GM21526 (cell line): Measurements from ENCODE around the gene KDM4C.
"Not testable (repeated sequence)": the region's sequence is repeated elsewhere in the genome, so short reads cannot be mapped to it uniquely, and the experiment has no call there.

Experiments used
- ATAC-seq: cut with Tn5 transposase; IDR thresholded peaks from one replicate; pipeline ENCODE4 v1.9.1; 2021; ENCODE audit warnings: moderate library complexity; ENCODE audit not compliant: unreplicated experiment, low FRiP score

The KDM4C gene

GRCh38 chr9:7008411-7008810 lies 250.6 kb downstream of the KDM4C start:
- no peak for ATAC-seq

DNA sequence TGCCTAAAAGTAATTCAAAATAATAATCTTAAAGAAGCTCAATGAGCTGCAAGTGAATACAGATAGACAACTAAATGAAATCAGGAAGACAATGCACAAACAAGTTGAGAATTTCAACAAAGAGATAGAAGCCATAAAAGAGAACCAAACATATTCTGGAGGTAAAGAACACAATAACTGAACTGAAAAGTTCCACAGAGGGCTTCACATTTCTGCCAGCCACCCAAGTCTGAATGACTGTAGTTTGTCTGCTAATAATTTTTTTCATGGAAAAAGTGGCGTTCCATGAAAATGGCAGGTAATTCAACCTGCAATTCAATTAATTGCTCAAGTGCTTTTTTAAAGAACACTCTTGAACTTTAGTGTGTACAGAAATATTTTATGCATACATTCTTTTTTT lies 251.3 kb downstream of the KDM4C start:
- ATAC-seq: no peak

DNA sequence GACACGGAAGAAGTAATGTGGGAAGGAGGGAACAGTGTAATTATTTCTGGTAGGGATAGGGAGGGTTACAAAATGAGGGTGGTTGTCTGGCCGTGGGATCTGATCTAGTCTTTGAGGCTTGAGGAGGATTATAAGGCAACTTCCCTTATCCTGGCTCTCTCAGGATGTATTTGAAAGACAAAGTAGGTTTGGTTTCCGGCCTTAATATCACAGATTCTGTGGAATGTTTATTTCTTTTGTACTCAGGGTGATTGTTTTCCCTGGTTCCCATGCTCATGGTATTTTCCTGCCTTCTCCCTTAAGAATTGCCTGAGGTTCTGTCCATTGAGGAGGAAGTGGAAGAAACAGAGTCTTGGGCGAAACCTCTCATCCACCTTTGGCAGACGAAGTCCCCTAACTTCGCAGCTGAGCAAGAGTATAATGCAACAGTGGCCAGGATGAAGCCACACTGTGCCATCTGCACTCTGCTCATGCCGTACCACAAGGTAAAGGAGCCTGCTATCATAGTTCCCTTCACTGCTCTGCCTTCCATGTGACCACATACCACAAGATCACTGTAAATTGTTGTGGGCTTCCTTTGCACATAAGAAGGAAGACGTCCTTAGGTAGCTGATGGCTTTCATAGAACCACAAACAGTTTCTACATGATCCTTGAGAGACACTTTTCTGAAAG lies 253.8 kb downstream of the KDM4C start:
- ATAC-seq: no peak

DNA sequence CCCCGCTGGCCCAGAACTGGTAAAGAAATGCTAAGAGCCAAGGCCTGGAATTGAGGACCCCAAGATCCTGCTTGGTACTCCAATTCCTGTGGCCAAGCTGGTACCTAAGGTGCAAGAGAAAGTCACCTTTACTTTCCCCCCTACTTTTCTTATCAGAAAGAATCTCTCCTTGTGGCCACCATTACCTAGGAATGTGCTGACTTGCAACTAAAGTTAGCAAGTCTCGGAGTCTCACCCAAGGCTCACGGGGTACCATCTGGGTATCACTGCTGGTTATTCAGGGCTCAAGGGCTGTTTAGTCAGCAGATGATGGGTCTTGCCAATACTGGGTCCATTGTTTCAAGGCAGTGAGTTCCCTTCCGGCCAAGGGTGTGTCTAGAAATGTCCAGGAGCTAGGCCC lies 270.2 kb downstream of the KDM4C start:
- ATAC-seq: no peak

DNA sequence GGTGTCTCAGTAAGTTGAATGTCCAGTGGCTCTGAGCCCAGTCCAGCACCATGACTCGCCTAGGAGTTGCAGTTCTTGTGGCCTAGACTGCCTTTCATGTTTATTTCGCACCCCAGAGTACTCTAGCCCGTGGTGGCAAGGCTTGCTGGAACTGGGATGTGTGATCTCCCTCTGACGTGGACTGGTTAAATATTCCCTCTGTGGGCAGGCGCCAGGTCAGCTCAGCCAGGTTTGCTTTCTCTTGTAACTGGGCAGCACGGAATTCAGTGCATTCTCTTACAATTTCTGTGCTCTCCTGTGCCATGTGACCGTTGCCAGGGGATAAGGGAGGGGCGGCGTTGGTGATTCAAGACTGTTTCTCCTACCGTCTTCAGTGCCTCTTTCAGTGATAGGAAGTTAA lies 270.8 kb downstream of the KDM4C start:
- ATAC-seq: no peak

DNA sequence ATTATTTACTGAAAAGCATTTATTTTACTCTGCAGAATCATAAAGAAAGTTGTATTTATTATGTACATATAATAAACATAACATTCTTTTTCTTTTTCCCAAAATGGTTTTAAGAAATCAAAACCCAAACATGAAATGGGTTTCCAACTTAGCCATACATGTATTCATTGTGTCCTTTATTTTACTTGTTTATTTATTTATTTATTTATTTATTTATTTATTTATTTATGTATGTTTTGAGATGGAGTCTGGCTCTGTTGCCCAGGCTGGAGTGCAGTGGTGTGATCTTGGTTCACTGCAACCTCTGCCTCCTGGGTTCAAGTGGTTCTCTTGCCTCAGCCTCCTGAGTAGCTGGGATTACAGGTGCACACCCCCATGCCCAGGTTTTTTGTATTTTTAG lies 273.2 kb downstream of the KDM4C start:
- not testable (repeated sequence) for ATAC-seq

GRCh38 chr9:7033076-7034045 lies 275.6 kb downstream of the KDM4C start:
- ATAC-seq: no peak

GRCh38 chr9:7037176-7037575 lies 279.4 kb downstream of the KDM4C start:
- ATAC-seq: no peak

DNA sequence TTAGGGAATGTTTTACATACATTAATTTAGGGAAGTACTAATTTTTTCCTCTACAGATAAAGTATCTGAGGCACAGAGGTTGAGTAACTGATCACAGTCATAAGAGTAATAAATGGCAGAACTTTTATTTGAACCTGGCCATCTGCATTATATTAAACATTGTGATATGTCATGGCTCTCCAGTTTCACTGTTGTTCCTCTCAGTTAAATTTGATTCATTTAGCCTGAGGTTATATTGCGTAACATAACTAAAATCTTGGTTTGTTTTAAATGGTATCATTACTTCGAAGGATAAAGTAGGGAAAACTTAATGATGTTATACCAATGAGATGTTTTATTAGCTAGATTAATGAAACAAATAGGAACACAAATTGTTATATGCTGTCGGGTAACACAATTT lies 284.4 kb downstream of the KDM4C start:
- no peak for ATAC-seq

DNA sequence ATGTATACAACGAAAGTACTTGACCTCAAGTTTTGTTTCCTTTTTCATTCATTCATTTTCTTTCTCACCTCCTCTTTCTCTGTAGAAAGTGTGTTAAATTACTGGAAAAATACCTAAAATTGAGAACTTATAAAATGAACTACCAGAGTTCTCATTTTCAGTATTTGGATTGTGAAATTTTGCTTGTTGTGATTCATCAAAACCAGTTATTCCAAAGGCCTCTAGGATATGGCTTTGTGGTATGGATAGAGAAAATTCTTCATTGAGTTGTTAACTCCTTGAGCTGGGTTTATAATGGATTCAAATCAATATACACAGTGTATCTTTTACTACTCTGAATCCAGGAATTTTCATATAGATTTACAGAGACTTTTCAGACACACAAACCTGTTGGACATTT lies 287.6 kb downstream of the KDM4C start:
- no peak for ATAC-seq

DNA sequence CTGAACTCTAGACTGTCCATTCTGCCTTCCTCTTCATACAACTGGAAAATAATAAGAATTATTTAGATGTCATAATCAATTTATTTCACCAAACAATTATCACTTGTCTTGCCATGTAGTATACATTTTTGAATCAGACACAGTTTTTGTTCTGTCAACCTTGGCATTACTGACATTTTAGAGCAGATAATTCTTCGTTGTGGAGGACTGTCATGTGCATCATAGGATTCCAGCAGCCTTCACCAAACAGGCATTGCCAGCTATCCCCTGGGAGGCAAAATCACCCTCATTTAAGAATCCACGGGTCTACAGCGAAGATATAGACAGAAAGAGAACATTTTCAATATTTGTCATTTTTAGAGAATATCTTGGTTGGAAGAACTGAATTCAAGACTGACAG lies 293.9 kb downstream of the KDM4C start:
- ATAC-seq: no peak

GRCh38 chr9:7053903-7054302 lies 296.1 kb downstream of the KDM4C start:
- ATAC-seq: no peak

GRCh38 chr9:7055171-7055903 lies 297.6 kb downstream of the KDM4C start:
- ATAC-seq: no peak

GRCh38 chr9:7056254-7056653 lies 298.5 kb downstream of the KDM4C start:
- ATAC-seq: no peak

- no peak for ATAC-seq
These were observed 300.7 kb downstream of the KDM4C start for GRCh38 chr9:7058473-7058872.

- no peak for ATAC-seq
These were observed 309.4 kb downstream of the KDM4C start for GRCh38 chr9:7067169-7067568.

- ATAC-seq: no peak
These were observed 314.1 kb downstream of the KDM4C start for GRCh38 chr9:7071916-7072315.

GRCh38 chr9:7073706-7074105 lies 315.9 kb downstream of the KDM4C start:
- ATAC-seq: no peak

GRCh38 chr9:7075154-7075553 lies 317.4 kb downstream of the KDM4C start:
- no peak for ATAC-seq

- no peak for ATAC-seq
These were observed 321.3 kb downstream of the KDM4C start for GRCh38 chr9:7079051-7079450.

GRCh38 chr9:7081065-7081600 lies 323.4 kb downstream of the KDM4C start:
- ATAC-seq: no peak
